Glomerular endothelial cell (primary cell): ENCODE results near the gene PPP4R3A. TPM values are rescaled to one million over a fixed set of nuclear protein-coding genes. Genes with fewer than 3 reads are reported as not detected.
"Not testable (repeated sequence)": the region's sequence is repeated elsewhere in the genome, so short reads cannot be mapped to it uniquely, and the experiment has no call there.

Experiments
- DNase-seq: peaks from one replicate; pipeline ENCODE4 v3.0.0-alpha.2; 2011; ENCODE audit warnings: low read depth, low spot score; ENCODE audit errors: extremely low read depth
- total RNA-seq: library from RNA; depleted of rRNA; stranded (reverse); fragments of >200 nt; gene quantifications from 2 replicates; pipeline ENCODE4 v1.2.3, GENCODE V29; 2015

PPP4R3A gene
- total RNA-seq, 1 donor from 2014 or later, result 65.2 TPM

GRCh38 chr14:91444335-91445020, 65.6 kb downstream of the PPP4R3A start:
- no peak for DNase-seq

GRCh38 chr14:91439345-91439744, 70.8 kb downstream of the PPP4R3A start:
- DNase-seq, result no peak

- DNase-seq, result no peak
Observed at GRCh38 chr14:91438845-91439244, 71.3 kb downstream of the PPP4R3A start.

DNA sequence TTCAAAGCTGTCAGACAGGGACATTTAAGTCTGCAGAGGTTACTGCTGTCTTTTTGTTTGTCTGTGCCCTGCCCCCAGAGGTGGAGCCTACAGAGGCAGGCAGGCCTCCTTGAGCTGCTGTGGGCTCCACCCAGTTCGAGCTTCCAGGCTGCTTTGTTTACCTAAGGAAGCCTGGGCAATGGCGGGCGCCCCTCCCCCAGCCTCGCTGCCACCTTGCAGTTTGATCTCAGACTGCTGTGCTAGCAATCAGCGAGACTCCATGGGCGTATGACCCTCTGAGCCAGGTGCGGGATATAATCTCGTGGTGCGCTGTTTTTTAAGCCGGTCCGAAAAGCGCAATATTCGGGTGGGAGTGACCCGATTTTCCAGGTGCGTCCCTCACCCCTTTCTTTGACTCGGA, 73.8 kb downstream of the PPP4R3A start:
- not testable (repeated sequence) for DNase-seq

DNA sequence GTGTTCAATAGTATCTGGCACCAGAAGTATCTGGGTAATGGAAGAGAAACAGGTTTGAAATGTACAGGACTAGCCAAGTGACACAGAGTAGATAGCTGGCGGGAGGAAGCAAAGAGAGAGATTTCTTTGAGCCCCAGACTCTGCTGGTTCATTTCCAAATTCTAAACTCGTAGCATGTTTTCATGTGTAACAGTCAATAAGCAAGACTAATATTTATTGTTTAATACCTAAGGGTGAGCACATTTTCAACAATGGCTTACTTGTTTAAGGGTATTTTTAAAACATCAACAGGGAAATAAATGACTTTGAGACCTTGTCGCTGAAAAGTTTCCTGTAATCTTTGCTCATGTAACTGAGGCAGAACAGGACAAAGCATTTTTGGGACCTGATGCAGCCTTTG, 80.7 kb downstream of the PPP4R3A start:
- no peak for DNase-seq

GRCh38 chr14:91428931-91429330, 81.2 kb downstream of the PPP4R3A start:
- not testable (repeated sequence) for DNase-seq

DNA sequence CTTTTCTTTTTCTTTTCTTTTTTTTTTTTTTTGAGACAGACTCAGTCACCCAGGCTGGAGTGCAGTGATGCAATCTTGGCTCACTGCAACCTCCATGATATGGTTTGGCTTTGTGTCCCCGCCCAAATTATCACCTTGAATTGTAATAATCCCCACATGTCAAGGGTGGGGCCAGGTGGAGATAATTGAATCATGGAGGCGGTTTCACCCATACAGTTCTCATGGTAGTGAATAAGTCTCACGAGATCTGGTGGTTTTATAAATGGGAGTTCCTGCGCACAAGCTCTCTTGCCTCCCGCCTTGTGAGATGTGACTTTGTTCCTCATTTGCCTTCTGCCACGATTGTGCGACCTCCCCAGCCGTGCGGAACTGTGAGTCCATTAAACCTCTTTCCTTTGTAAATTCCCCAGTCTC, 84.6 kb downstream of the PPP4R3A start:
- not testable (repeated sequence) for DNase-seq

DNA sequence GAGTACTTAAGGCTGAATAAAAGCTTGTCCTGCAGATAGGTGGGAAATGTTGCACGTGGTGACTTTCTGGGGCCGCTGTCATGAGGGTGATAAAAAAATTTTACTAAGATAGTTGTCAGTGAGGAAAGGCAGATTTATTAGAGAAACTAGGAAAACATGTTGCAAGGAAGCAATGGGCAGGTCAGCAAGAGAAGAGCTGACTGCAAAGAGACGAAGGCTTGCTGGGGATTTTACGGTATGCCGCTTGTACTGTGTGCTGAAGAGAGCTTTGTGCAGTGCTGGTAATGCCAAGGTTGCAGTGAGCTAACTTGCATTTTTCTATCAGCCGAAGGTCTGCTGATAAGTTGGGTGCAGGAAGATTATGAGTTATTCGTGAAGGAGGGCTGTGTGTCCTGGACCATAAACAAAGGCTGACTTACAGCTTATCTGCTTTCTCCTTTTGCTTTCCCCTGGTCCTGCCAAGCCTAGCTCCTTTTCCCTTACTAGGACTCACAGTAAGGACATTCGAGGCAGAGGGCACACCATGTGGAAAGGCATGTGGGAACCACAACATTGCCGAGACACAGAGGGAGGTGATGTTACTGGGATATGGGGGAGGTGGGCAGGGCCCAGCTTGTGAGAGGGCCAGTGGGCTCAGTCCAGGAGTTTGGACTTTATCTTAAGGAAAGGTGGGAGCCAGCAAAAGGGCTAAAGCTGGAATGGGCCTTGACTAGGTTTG, 85.1 kb downstream of the PPP4R3A start:
- no peak for DNase-seq

GRCh38 chr14:91420686-91421085, 89.4 kb downstream of the PPP4R3A start:
- DNase-seq, result no peak

- DNase-seq, result no peak
Observed at GRCh38 chr14:91419451-91419850, 90.7 kb downstream of the PPP4R3A start.

- no peak for DNase-seq
Observed at GRCh38 chr14:91419044-91419397, 91.1 kb downstream of the PPP4R3A start.

- DNase-seq, result no peak
Observed at GRCh38 chr14:91418387-91419043, 91.6 kb downstream of the PPP4R3A start.

GRCh38 chr14:91417983-91418386, 92.1 kb downstream of the PPP4R3A start:
- DNase-seq, result no peak

DNA sequence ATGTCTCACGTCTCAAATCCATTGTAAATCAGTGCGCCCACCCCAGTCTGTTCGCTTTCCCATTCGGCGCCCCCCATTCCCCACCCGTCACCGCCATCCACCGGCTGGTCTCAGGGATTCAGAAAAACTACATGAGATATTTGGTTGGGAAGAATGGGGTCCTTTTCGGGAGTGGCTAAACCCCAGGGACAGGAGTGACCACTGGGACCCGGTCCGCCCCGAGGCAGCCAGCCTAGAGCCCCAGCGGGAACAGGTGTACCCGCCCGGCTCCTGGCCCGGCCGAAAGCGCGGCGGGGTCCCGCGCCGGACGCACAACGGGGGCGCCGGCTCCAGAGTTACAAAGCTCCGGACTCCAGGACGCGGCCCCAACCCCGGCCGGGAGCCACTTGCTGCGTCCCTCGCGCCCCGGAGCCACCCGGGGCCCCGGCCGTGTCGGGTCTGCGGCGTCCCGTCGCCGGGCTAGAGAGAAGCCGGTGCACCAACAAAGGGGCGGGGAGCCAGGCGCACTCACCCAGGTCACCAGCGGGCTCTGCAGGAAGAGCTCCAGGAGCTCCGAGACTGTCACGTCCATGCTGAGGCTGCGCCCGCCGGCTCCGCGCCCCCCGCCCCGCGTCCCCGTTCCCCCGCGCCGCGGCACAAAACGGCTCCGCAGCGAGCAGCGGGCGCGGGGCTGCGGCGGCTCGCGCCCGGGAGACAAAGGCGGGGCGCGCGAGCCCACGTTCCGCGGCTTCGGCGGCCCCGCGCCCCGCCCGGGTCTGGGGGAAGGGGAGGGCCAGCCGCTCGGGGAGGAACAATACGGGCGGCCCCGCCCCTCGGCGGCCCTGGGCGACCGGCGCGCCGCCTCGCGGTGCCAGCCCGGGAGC, 92.8 kb downstream of the PPP4R3A start, which contains the start of gene CCDC88C:
Gene CCDC88C (minus strand): TSS at position 701 of the 863 bp plus-strand sequence. CDS start 130 bp downstream, at position 571.
- no peak for DNase-seq

DNA sequence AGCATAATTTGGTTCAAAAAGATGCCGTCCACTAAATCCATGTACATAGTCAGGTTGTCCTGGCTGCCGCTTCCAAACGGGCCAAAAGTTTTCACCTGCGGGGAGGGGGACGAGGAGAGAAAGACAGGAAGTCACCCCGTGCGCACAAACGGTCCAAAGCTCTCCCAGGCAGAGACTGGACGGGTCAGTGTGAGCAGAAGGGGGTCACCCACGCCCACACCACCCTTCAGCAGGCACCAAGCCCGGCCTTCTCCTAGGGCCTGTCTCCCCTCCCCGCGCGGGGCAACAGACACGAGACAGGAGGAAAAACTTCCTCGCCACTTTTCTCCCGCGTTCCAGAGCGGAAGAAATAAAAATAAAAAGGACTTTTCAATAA, 93.4 kb downstream of the PPP4R3A start:
- DNase-seq, result no peak

DNA sequence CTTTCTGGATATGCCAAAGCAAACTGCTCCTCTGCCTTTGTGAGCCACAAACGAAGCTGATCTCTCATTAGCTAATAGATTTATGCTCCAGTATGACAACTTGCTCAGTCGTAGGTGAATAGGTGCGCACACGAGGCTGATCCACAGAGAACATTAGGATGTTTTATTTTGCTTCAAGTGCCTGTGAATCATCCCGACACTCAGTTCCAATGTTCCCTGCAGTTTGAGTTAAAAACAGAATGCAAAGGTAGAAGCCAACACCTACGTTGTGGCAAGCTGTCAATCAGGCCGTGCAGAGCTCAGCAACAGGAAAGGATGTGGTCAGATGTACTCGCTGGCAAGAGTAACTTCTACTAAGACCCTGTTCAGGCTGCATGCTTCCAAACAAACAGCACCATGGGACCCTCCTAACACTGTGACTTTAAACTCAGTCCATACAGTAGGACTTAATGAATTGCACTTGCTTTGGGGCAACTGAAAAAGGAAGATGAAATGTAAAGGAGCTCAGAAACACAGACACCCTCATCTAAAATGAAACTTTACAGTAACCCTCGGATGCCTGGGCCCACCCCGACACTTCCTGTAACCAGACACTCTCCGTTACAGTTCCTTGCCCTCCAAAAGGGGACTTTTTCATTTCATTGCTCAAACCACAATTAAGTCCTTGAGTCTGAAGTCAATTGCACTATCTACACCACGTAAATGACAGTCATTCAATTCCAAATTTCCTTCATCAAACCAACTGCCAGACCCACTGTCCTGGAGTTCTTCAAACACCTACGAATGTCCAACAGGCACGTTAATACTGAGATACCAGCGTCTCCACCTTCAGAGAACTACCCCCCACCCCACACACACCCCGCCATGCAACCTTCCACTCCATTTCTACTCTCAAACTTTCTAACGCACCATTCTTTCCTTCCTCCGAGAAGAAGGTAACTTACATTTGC, 94.0 kb downstream of the PPP4R3A start:
- no peak for DNase-seq

DNA sequence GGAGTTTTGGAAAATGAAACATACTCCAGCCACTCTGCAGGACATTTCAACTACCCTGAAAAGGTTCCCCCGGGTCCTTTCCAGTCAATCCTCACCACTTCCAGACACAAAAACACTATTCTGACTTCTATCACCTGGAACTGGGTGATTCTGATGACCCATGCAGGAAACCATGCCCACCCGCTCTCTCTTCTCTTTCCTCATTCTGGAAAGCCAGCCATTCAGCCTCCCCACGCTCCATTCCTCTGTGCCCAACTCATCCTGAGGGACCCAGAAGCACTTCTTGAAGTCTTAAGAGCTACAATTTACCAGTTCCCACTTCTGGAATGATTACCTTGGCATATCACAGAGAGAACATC, 95.7 kb downstream of the PPP4R3A start:
- DNase-seq, result no peak

GRCh38 chr14:91413547-91414474, 96.3 kb downstream of the PPP4R3A start:
- no peak for DNase-seq

- DNase-seq, result no peak
Observed at GRCh38 chr14:91412939-91413338, 97.2 kb downstream of the PPP4R3A start.
